Activated CD8-positive, alpha-beta memory T cell treated with anti-CD3 and anti-CD28 coated beads, Interleukin-2, amount 10 ng/mL, durations not matched to agents 7 days and 5 days (primary cell): ENCODE measurements around the gene EMC6. TPM values are rescaled to one million over a fixed set of nuclear protein-coding genes. Genes with fewer than 3 reads are reported as not detected.
A peak's percentile ranks its signal among the peaks of the same experiment; 100 is the strongest.

Source experiments
- ATAC-seq: fragments of 150-1000 bp; cut with Tn5 transposase; one replicate; pipeline ENCODE4 v1.10.0; 2021; ENCODE audit warnings: moderate library complexity
- CTCF ChIA-PET: fragments of 350-600 bp; sonication (Branson Sonifier 250); formaldehyde crosslinking; loops from one replicate; lab custom pipeline; 2021; ENCODE audit warnings: antibody characterized with exemption; lab: Charles Lee
- DNase-seq: peaks from one replicate; pipeline ENCODE4 v3.0.0-alpha.2; 2020
- H3K27ac Mint-ChIP-seq: one replicate; pipeline ENCODE4 v1.8.0; 2021; ENCODE audit warnings: mild to moderate bottlenecking, mixed read lengths
- H3K27me3 Mint-ChIP-seq: one replicate; pipeline ENCODE4 v1.8.0; 2021; ENCODE audit warnings: mixed read lengths
- H3K36me3 Mint-ChIP-seq: one replicate; pipeline ENCODE4 v1.8.0; 2021; ENCODE audit warnings: mild to moderate bottlenecking, mixed read lengths
- H3K4me1 Mint-ChIP-seq: one replicate; pipeline ENCODE4 v1.8.0; 2021; ENCODE audit warnings: mixed read lengths
- H3K4me3 Mint-ChIP-seq: one replicate; pipeline ENCODE4 v1.8.0; 2021; ENCODE audit warnings: mild to moderate bottlenecking, moderate library complexity, mixed read lengths
- H3K9me3 Mint-ChIP-seq: one replicate; pipeline ENCODE4 v1.8.0; 2022; ENCODE audit warnings: low read depth, mixed read lengths
- total RNA-seq, 2 experiments: library from RNA; stranded (reverse); gene quantifications; one replicate each; pipeline ENCODE4 v1.2.3, GENCODE V29; 2021

The EMC6 gene
- total RNA-seq, 2 experiments from 2014 or later = 43.7 to 57.0 TPM

DNA sequence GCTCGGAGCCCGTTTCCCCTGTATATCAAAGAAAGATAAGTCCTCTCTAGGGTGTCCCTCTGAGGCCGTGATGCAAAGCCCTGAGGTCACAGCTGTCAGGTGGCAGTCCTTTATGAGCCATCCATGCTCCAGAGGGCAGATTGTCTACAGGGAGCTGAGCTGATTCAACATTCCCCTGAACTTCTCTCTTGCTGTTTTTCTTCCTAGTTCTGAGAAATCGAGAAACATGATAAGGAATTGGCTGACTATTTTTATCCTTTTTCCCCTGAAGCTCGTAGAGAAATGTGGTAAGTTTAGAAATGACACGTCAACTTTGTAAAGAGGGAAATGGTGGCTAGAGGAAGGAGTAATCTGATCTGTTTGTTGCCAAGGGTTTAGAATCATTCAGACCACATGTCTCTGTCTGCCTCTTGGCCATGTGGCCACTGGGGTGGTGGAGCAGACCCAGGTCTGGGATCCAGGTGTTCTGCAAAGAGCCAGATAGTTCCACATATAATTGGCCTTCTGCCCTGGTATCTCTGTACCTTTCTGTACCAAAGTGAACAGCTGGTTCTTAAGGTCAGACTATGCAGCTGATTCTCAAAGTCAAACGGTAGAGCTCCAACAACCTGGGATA lies 28.5 kb upstream of the EMC6 start:
- Mint-ChIP-seq H3K36me3 (peaks cover 3% of the 10 kb centered on the region), H3K4me3 (peak overlapping the region; percentile 13), H3K4me1 (peaks cover 62% of the 10 kb centered on the region), H3K9me3 (no peaks in the 10 kb centered on the region), H3K27ac (peak overlapping the region; percentile 88), H3K27me3 (no peaks in the 10 kb centered on the region)
- DNase-seq (peak; percentile 65), ATAC-seq (no peak)
- CTCF ChIA-PET = interaction anchor here (0.7 to 1.4 kb wide), 5 partner anchors 11 to 592 kb away, joined by 3 to 5 read pairs (median 3); no protein-coding TSS in a partner anchor

DNA sequence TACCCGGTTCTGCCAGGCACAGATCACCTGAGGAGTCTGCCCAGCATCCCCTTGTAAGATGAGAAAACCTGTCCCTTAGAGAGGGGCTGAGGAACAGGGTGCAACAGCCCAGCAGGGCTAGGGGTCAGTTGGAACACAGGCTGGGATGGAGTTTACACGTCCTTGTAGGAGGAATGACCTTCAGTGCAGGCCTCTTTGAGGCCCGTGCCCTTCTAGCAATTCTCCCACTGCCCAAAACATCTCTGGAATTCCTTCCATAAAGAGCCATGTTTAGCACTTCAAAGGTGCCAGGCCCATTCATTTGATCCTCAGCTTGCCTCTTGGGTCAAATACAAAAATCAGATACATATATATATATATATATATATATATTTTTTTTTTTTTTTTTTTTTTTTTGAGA lies 27.6 kb upstream of the EMC6 start:
- Mint-ChIP-seq H3K27me3 (no peaks in the 10 kb centered on the region), H3K36me3 (peaks cover 3% of the 10 kb centered on the region), H3K9me3 (no peaks in the 10 kb centered on the region), H3K4me3 (no peak overlapping the region), H3K27ac (no peak overlapping the region), H3K4me1 (peaks cover 62% of the 10 kb centered on the region)
- CTCF ChIA-PET = interaction anchor here (1.2 to 1.4 kb wide), 3 partner anchors 26 to 593 kb away, joined by 3 to 5 read pairs (median 4); no protein-coding TSS in a partner anchor
- ATAC-seq = no peak
- no peak for DNase-seq

DNA sequence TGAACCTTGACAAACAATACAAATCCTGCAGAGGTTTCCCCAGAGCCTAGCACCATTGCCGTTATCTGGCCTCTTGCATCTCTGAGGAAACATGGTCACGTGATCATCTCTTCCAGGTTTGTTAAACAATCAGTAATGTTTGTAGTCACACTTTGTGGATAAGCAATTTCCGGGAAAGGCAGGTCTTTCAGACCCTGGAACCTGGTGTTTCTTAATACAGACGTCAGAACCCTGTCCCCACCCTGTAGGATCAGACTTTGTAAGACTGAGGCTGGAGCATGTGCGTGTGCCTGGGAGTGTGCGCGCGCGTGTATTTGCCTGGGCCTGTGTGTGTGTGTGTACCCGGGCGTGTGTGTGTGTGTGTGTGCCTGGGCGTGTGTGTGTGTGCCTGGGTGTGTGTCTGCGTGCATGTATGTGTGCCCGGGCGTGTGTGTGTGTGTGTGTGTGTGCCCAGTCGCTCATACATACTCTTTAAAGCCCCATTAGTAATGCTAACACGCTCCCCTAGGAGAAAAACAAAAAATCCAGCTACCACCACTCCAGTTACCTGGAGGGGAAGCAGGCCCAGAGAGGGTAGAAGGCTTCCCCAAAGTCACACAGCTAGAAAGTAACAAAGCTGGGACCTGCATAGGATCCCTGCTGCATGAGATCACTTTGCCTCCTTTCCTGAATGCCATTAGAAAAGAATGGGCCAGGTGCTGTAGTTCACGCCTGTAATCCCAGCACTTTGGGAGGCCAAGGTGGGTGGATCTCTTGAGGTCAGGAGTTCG lies 26.7 kb upstream of the EMC6 start:
- Mint-ChIP-seq H3K4me3 (no peak overlapping the region), H3K27me3 (no peaks in the 10 kb centered on the region), H3K4me1 (peaks cover 61% of the 10 kb centered on the region), H3K27ac (no peak overlapping the region), H3K9me3 (no peaks in the 10 kb centered on the region), H3K36me3 (peaks cover 3% of the 10 kb centered on the region)
- CTCF ChIA-PET = interaction anchor here (1.2 kb wide), 1 partner anchor 25 kb away, joined by 3 read pairs; no protein-coding TSS in a partner anchor
- ATAC-seq = no peak
- no peak for DNase-seq

DNA sequence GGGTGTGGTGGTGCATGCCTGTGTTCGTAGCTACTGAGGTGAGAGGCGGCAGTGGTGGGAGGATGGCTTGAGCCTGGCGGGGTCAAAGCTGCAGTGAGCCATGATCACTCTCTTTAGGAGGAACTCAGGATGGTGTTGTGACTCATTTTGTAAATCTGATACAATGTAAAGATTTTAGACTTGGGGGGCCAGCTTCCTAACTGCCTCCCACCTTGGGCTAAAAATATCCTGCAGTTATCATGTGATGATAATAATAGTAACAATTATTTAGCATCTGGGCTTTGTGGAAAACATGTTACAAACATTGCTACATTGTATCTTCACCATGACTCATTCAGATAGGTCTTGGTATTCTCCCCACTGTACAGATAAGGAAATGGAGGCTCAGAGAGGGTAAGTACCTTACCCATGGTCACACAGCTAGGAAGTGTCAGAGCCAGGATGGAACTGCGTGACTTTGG lies 24.7 kb upstream of the EMC6 start:
- Mint-ChIP-seq H3K9me3 (no peaks in the 10 kb centered on the region), H3K4me1 (peaks cover 47% of the 10 kb centered on the region), H3K4me3 (no peak overlapping the region), H3K27me3 (no peaks in the 10 kb centered on the region), H3K27ac (peak overlapping the region; percentile 4), H3K36me3 (peaks cover 3% of the 10 kb centered on the region)
- ATAC-seq = no peak
- DNase-seq = no peak
- CTCF ChIA-PET = interaction anchor here (0.6 to 2.0 kb wide), 3 partner anchors 8 to 1222 kb away, joined by 3 to 5 read pairs (median 4); partner anchors contain the start of gene SHPK

DNA sequence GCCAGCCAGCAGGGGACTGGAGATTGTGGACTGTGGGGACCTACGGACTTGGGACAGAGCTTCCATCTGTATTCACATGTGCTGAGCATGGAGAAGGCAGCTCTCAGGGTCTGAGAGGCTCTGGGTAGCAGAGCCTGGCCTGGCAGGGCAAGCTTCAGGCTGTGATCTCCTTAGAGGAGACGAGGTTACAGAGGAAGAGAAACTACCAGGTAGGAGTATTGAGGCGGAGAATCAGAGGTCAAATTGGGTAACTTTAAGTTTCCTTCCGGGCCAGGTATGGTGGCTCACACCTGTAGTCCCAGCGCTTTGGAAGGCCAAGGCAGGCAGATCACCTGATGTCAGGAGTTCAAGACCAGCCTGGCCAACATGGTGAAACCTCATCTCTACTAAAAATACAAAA lies 23.3 kb upstream of the EMC6 start:
- Mint-ChIP-seq H3K9me3 (no peaks in the 10 kb centered on the region), H3K4me1 (peaks cover 34% of the 10 kb centered on the region), H3K27ac (no peak overlapping the region), H3K4me3 (no peak overlapping the region), H3K27me3 (no peaks in the 10 kb centered on the region), H3K36me3 (peaks cover 3% of the 10 kb centered on the region)
- CTCF ChIA-PET = interaction anchor here (0.6 to 1.3 kb wide), 4 partner anchors 9 to 52 kb away, joined by 3 to 4 read pairs (median 3); partner anchors contain the start of gene SHPK
- no peak for ATAC-seq
- no peak for DNase-seq

DNA sequence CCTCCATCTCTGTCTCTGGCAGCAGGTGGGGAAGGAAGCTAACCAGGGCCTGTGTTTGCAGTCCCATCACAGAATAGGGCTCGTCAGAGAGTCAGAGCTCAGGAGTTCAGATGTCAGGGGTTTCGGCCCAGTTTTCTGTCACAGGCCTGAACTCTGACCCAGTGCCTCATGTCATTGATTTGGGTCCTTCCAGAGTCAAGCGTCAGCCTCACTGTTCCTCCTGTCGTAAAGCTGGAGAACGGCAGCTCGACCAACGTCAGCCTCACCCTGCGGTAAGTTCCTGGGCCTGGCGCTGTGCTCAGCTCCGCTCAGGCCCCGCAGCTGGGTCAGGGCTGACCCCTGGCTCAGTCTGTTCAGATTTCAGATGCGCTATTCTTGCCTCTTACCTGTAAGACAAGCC lies 21.4 kb upstream of the EMC6 start:
- no peaks in the 10 kb centered on the region for H3K27me3 Mint-ChIP-seq
- no peak overlapping the region for H3K4me3 Mint-ChIP-seq
- H3K4me1 Mint-ChIP-seq = peaks cover 20% of the 10 kb centered on the region
- H3K27ac Mint-ChIP-seq = no peak overlapping the region
- DNase-seq (no peak), ATAC-seq (no peak)
- CTCF ChIA-PET = interaction anchor here (1.6 to 4.3 kb wide), 2 partner anchors 11 to 45 kb away, joined by 6 to 19 read pairs; partner anchors contain the start of genes CTNS and SHPK
- H3K9me3 Mint-ChIP-seq = no peaks in the 10 kb centered on the region
- H3K36me3 Mint-ChIP-seq = no peaks in the 10 kb centered on the region

DNA sequence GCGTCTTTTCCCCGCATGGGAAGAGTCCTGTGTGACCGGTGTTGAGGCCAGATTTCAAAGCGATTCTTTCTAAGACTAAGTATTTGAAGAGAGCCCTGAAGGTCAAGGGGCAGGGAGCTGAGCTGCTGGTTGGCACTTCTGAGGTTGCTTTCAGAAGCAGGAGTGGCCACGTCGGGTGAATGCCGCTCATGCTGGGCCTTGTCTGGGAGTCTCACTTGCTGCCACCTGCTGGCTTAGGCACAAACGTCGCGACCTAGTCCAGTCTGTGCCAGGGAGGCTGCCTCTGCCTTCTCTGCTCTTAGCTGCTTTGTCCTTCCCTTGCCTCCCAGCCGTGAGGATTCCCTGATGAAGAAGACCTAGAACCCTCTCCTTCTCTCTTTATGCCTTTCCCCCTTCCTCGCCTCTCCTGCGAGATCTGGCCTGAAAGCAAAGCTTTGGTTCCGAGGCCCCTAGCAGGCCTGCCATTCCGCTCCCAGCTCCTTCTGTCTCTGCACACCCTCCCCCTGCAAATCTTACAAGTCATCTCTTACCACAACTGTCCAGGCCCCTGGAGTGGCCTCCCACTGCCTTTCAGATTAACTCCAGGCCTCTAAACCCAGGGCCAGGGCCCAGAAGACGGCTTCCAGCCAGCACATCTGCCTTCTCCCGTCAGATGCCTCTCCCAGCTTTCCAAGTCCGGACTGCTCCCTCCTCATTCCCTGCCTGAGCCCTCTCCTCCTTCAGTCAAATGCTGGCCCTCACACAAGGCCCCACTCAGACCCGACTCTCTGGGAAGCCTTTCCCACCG lies 20.6 kb upstream of the EMC6 start:
- Mint-ChIP-seq H3K36me3 (no peaks in the 10 kb centered on the region), H3K27me3 (no peaks in the 10 kb centered on the region), H3K4me1 (peaks cover 17% of the 10 kb centered on the region), H3K4me3 (no peak overlapping the region), H3K27ac (no peak overlapping the region), H3K9me3 (no peaks in the 10 kb centered on the region)
- ATAC-seq (peak; percentile 61), DNase-seq (peak; percentile 57)
- CTCF ChIA-PET = interaction anchor here (0.8 to 4.3 kb wide), 4 partner anchors 10 to 599 kb away, joined by 3 to 19 read pairs (median 5); partner anchors contain the start of genes CTNS and SHPK

DNA sequence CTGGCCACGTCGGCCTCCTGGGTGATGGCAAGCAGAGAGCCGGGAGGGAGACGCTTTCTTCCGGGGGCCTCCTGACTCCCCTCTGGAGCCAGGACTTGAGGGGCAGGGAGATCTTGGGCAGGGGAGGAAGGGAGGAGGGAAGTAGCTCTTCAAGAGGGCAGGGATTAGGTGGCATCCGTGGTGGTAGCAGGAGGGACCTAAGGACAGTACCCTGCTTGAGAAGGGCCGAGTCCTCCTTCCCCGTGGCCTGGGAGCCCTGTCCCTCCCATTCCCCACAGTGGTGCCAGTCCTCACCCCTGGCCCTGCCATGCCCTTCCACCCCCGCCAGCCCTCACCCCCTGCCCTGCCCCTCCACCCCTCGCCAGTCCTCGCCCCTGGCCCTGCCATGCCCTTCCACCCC lies 12.8 kb upstream of the EMC6 start:
- CTCF ChIA-PET = no interaction called here
- no peaks in the 10 kb centered on the region for H3K9me3 Mint-ChIP-seq
- H3K27me3 Mint-ChIP-seq = no peaks in the 10 kb centered on the region
- H3K36me3 Mint-ChIP-seq = no peaks in the 10 kb centered on the region
- H3K27ac Mint-ChIP-seq = no peak overlapping the region
- ATAC-seq (no peak), DNase-seq (no peak)
- H3K4me3 Mint-ChIP-seq = no peak overlapping the region
- H3K4me1 Mint-ChIP-seq = no peaks in the 10 kb centered on the region

DNA sequence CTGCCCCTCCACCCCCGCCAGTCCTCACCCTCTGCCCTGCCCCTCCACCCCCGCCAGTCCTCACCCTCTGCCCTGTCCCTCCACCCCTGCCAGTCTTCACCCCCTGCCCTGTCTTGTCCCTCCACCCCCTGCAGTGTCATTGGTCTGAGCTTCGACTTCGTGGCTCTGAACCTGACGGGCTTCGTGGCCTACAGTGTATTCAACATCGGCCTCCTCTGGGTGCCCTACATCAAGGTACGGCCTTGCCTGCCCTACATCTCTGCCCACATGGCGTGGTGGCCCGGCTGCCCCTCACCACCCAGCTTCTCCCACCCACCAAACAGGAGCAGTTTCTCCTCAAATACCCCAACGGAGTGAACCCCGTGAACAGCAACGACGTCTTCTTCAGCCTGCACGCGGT lies 12.3 kb upstream of the EMC6 start:
- Mint-ChIP-seq H3K4me1 (no peaks in the 10 kb centered on the region), H3K4me3 (no peak overlapping the region)

DNA sequence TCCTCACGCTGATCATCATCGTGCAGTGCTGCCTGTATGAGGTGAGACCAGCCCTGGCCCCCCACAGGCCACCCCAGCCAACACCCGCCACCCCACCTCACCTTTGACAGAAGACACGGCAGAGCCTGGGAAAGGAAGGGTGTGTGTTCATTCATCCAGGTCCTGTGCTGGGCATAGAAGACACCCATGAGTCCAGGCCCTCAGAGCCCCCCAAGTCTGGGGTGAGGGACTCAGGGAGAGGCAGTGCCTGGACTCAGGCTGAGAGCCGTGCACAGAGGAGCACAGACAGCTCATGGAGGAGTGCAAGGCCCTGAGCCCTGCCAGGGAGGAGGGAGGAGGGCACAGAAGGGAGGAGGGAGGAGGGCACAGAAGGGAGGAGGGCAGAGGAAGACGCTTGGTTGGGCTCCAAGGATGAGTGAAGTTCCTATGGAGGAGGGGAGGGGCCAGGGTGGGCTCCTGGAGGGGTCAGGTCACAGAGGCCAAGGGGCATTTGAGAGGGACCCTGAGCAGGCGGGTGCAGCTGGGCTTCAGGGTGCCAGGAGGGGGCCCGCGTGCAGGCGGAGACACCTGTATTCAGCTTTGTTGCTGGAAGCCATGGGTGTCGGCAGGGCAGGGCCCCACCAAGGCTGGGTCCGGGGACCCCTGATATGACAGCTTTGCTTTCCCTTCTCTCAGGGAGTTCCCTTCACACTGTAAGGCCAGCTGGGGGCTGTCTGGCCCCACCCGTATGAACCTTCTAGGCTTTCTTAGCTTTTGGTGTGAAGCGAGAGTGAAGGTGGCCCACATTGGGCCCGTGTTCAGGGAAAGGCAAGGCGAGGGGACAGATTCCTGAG lies 11.6 kb upstream of the EMC6 start:
- DNase-seq (no peak), ATAC-seq (no peak)
- CTCF ChIA-PET = interaction anchor here (0.6 kb wide), 1 partner anchor 12 kb away, joined by 4 read pairs; no protein-coding TSS in a partner anchor
- Mint-ChIP-seq H3K36me3 (no peaks in the 10 kb centered on the region), H3K4me1 (no peaks in the 10 kb centered on the region), H3K4me3 (no peak overlapping the region), H3K27me3 (no peaks in the 10 kb centered on the region), H3K9me3 (no peaks in the 10 kb centered on the region), H3K27ac (no peak overlapping the region)

More for the DNA sequence above, 12.3 kb upstream of the EMC6 start:
- H3K36me3 Mint-ChIP-seq = no peaks in the 10 kb centered on the region
- no peaks in the 10 kb centered on the region for H3K9me3 Mint-ChIP-seq
- ATAC-seq (no peak), DNase-seq (no peak)
- no peak overlapping the region for H3K27ac Mint-ChIP-seq
- no peaks in the 10 kb centered on the region for H3K27me3 Mint-ChIP-seq
- CTCF ChIA-PET = no interaction called here

DNA sequence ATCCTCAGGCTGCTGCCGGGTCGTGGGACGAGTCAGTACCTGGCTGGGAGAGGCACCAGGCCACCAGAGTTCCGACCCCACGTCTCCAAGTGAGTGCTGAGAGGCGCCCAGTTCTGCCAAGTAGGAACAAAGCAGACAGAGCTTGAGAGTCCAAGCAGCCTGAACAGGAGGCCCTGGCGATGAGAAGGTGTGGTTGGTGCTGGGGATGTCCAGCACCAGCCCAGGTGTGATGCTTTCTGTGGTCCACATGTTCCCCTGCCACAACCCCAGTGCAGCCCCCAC lies 11.1 kb upstream of the EMC6 start:
- Mint-ChIP-seq H3K27ac (no peak overlapping the region), H3K9me3 (no peaks in the 10 kb centered on the region), H3K4me1 (no peaks in the 10 kb centered on the region), H3K27me3 (no peaks in the 10 kb centered on the region), H3K36me3 (no peaks in the 10 kb centered on the region), H3K4me3 (no peak overlapping the region)
- DNase-seq (no peak), ATAC-seq (no peak)
- CTCF ChIA-PET = interaction anchor here (0.6 kb wide), 1 partner anchor 12 kb away, joined by 4 read pairs; no protein-coding TSS in a partner anchor
